Prostate gland (tissue), 2 donors: Measurements from ENCODE around the gene FXR2. TPM values are rescaled to one million over a fixed set of nuclear protein-coding genes. Genes with fewer than 3 reads are reported as not detected.

Experiments
- DNase-seq: peaks from one replicate; pipeline ENCODE4 v3.0.0-alpha.2; 2019; ENCODE audit warnings: low spot score
- H3K27ac ChIP-seq, 2 donors: fragments of 200-600 bp; sonication (generic); 2 replicates each; pipeline ENCODE4 v1.5.1; 2017 to 2019
- H3K27me3 ChIP-seq: fragments of 200-600 bp; sonication (generic); replicated peaks from 2 replicates; pipeline ENCODE4 v1.5.1; 2019; ENCODE audit not compliant: insufficient read depth
- H3K36me3 ChIP-seq, 2 donors: fragments of 200-600 bp; sonication (generic); 1 replicate in 1 of 2; 2 replicates in 1 of 2; pipeline versions ENCODE4 v1.5.1 to v1.8.1; 2017 to 2019
- H3K4me1 ChIP-seq: fragments of 200-600 bp; sonication (generic); replicated peaks from 2 replicates; pipeline ENCODE4 v1.5.1; 2019
- H3K4me3 ChIP-seq, 2 donors: fragments of 200-600 bp; sonication (generic); 2 replicates each; pipeline ENCODE4 v1.5.1; 2017 to 2019
- H3K9me3 ChIP-seq: fragments of 200-600 bp; sonication (generic); 2 replicates; pipeline ENCODE4 v1.5.1; 2017
- CTCF ChIP-seq, 4 experiments: fragments of 200-600 bp in 2 of 4; fragments of 450-650 bp in 2 of 4; sonication (generic) in 2 of 4; IDR thresholded peaks; 1 replicate in 3 of 4; 2 replicates in 1 of 4; pipeline ENCODE4 v1.5.1; 2016 to 2019; ENCODE audit warnings: antibody characterized with exemption in 4 of 4, mild to moderate bottlenecking in 2 of 4, moderate library complexity in 2 of 4
- POLR2A ChIP-seq: fragments of 450-650 bp; IDR thresholded peaks from one replicate; pipeline ENCODE4 v1.6.1; 2016; ENCODE audit warnings: antibody characterized with exemption, mild to moderate bottlenecking
- POLR2AphosphoS5 ChIP-seq: sonication (generic); formaldehyde crosslinking; IDR thresholded peaks from one replicate; pipeline ENCODE4 v1.6.1; 2017; ENCODE audit warnings: antibody characterized with exemption
- WGBS: methylation state at CpG from one replicate; pipeline ENCODE4 v1.1.5; 2018; 5-methylcytosine and 5-hydroxymethylcytosine counted together
- intact Hi-C: fragments of 100-400 bp; cut with DNase I; formaldehyde crosslinking; loops from one replicate; pipeline ENCODE4 v1.14.2; 2022
- total RNA-seq, 2 donors: library from RNA; depleted of rRNA; stranded (reverse); fragments of >200 nt; gene quantifications; one replicate each; pipeline ENCODE4 v1.1.0, GENCODE V29; 2016

Gene FXR2
- total RNA-seq, 2 donors from 2014 or later = 27.1 to 51.4 TPM

GRCh38 chr17:7569571-7569970 lies 45.1 kb downstream of the FXR2 start:
- H3K27ac ChIP-seq = no peak overlapping the region
- H3K36me3 ChIP-seq = peaks cover 0 to 18% of the 10 kb centered on the region in 2 donors
- no peaks in the 10 kb centered on the region for H3K27me3 ChIP-seq
- DNase-seq = no peak
- WGBS = 82% methylated on average over 5 of the region's 5 CpGs
- H3K9me3 ChIP-seq = no peaks in the 10 kb centered on the region
- TF ChIP-seq POLR2AphosphoS5 (no peak), POLR2A (no peak), CTCF (IDR thresholded peaks at IDR 0.05) (no peak)
- no peaks in the 10 kb centered on the region for H3K4me1 ChIP-seq
- H3K4me3 ChIP-seq = no peak overlapping the region
- intact Hi-C loops = no loop called here

- Histone ChIP-seq H3K9me3 (no peaks in the 10 kb centered on the region), H3K27ac (no peak overlapping the region), H3K4me1 (peaks cover 38% of the 10 kb centered on the region), H3K27me3 (no peaks in the 10 kb centered on the region), H3K36me3 (peaks cover 0 to 11% of the 10 kb centered on the region in 2 donors), H3K4me3 (peak overlapping the region in 1 of 2 donors; percentile 99)
- TF ChIP-seq CTCF (IDR thresholded peaks at IDR 0.05) (no peak), POLR2AphosphoS5 (no peak), POLR2A (no peak)
- 88% methylated on average over 30 of the region's 30 CpGs for whole genome bisulfite sequencing
- DNase-seq = no peak
- intact Hi-C loops = loop anchor here (5.0 kb wide), 2 partner anchors 126 to 211 kb away; partner anchors contain the start of genes FGF11, KCTD11 and TMEM102
These were observed 51.4 kb downstream of the FXR2 start for GRCh38 chr17:7563115-7563869.

GRCh38 chr17:7562208-7562605 lies 52.5 kb downstream of the FXR2 start:
- no peak for DNase-seq
- intact Hi-C loops = loop anchor here (5.0 kb wide), 2 partner anchors 125 to 210 kb away; partner anchors contain the start of genes FGF11, KCTD11 and TMEM102

GRCh38 chr17:7561589-7562207 lies 53.0 kb downstream of the FXR2 start, which contains the start of gene SENP3:
Gene SENP3, plus strand, starts transcription at chr17:7561919. Its CDS starts 1,158 bp downstream, at chr17:7563077.
- peaks cover 0 to 11% of the 10 kb centered on the region in 2 donors for H3K36me3 ChIP-seq
- H3K9me3 ChIP-seq = no peaks in the 10 kb centered on the region
- H3K27ac ChIP-seq = peak within 1 kb of the TSS; percentile 92 to 96
- peak within 1 kb of the TSS; percentile 94 to 99 for H3K4me3 ChIP-seq
- peaks cover 52% of the 10 kb centered on the region for H3K4me1 ChIP-seq
- 1% methylated on average over 59 of the region's 82 CpGs for WGBS
- no peaks in the 10 kb centered on the region for H3K27me3 ChIP-seq
- peak; percentile 90 for DNase-seq
- peak; percentile 79 for TF ChIP-seq POLR2AphosphoS5
- TF ChIP-seq CTCF (IDR thresholded peaks at IDR 0.05) = peak in 2 of 4 experiments; percentile 32 to 56
- TF ChIP-seq POLR2A = peak; percentile 54
- intact Hi-C loops = loop anchor here (1.0 to 5.0 kb wide), 3 partner anchors 47 to 209 kb away; partner anchors contain the start of genes FGF11, KCTD11 and TMEM102

More at GRCh38 chr17:7562208-7562605, 52.5 kb downstream of the FXR2 start:
- TF ChIP-seq CTCF (IDR thresholded peaks at IDR 0.05) (no peak), POLR2A (no peak), POLR2AphosphoS5 (no peak)
- H3K4me3 ChIP-seq = peak overlapping the region; percentile 94 to 99
- peaks cover 0 to 11% of the 10 kb centered on the region in 2 donors for H3K36me3 ChIP-seq
- peak overlapping the region; percentile 92 to 96 for H3K27ac ChIP-seq
- peaks cover 48% of the 10 kb centered on the region for H3K4me1 ChIP-seq
- no peaks in the 10 kb centered on the region for H3K27me3 ChIP-seq
- 2% methylated on average over 17 of the region's 28 CpGs for WGBS
- H3K9me3 ChIP-seq = no peaks in the 10 kb centered on the region
